Measurements from ENCODE around the gene PSMA5. TPM values are rescaled to one million over a fixed set of nuclear protein-coding genes. Genes with fewer than 3 reads are reported as not detected.
"Not testable (repeated sequence)": the region's sequence is repeated elsewhere in the genome, so short reads cannot be mapped to it uniquely, and the experiment has no call there.

PSMA5 gene
- total and polyA plus RNA-seq, 10 donors, result 29.9 to 87.0 (median 61.7) TPM

GRCh38 chr1:109454497-109455133, 28.4 kb upstream of the PSMA5 start:
- DNase-seq, result no peak
- Histone ChIP-seq H3K36me3 (no peaks in the 10 kb centered on the region), H3K9me3 (peaks cover 5 to 36% (median 22%) of the 10 kb centered on the region in 8 donors), H3K27me3 (replicated peaks in 1 of 7) (peaks cover 0 to 37% (median 0%) of the 10 kb centered on the region in 7 donors), H3K4me3 (no peak overlapping the region), H3K27ac (no peak overlapping the region), H3K4me1 (no peaks in the 10 kb centered on the region)
- WGBS, 5 donors, result 92 to 98% (median 97%) methylated on average over 1 of the region's 1 CpG
- no peak for TF ChIP-seq CTCF (IDR thresholded peaks at IDR 0.05 in 8 of 11, conservative IDR thresholded peaks at IDR 0.05 in 3 of 11)
- TF ChIP-seq POLR2AphosphoS5 (IDR thresholded peaks at IDR 0.05), result no peak
- no peak for TF ChIP-seq POLR2A (IDR thresholded peaks at IDR 0.05)
- intact Hi-C loops (cut with DNase I; ENCODE audit: low total_unique reads), result no loop called here

- WGBS, 5 donors, result 49 to 55% (median 51%) methylated on average over 4 of the region's 4 CpGs
Measured at GRCh38 chr1:109447524-109447923, 21.3 kb upstream of the PSMA5 start.

GRCh38 chr1:109445949-109446695, 19.9 kb upstream of the PSMA5 start:
- H3K4me1 ChIP-seq; DNase-seq; H3K9me3 ChIP-seq; H3K36me3 ChIP-seq; H3K4me3 ChIP-seq; H3K27ac ChIP-seq; intact Hi-C loops (cut with DNase I; ENCODE audit: low total_unique reads): not testable (repeated sequence)
- 71 to 78% (median 72%) methylated on average over 11 of the region's 11 CpGs for WGBS, 5 donors
- H3K27me3 ChIP-seq (replicated peaks in 1 of 7), result peaks cover 0 to 72% (median 6%) of the 10 kb centered on the region in 7 donors

More at GRCh38 chr1:109447524-109447923, 21.3 kb upstream of the PSMA5 start:
- DNase-seq, result no peak
- Histone ChIP-seq H3K27me3 (replicated peaks in 1 of 7) (peaks cover 0 to 76% (median 6%) of the 10 kb centered on the region in 7 donors), H3K36me3 (no peaks in the 10 kb centered on the region), H3K4me1 (no peaks in the 10 kb centered on the region), H3K4me3 (no peak overlapping the region), H3K9me3 (peaks cover 0 to under 1% (median 0%) of the 10 kb centered on the region in 8 donors), H3K27ac (no peak overlapping the region)
- intact Hi-C loops (cut with DNase I; ENCODE audit: low total_unique reads), result no loop called here
- no peak for TF ChIP-seq POLR2A (IDR thresholded peaks at IDR 0.05)
- TF ChIP-seq CTCF (IDR thresholded peaks at IDR 0.05 in 8 of 11, conservative IDR thresholded peaks at IDR 0.05 in 3 of 11), result no peak
- TF ChIP-seq POLR2AphosphoS5 (IDR thresholded peaks at IDR 0.05), result no peak

- H3K27me3 ChIP-seq (replicated peaks in 1 of 7), result peaks cover 0 to 62% (median 6%) of the 10 kb centered on the region in 7 donors
- no peaks in the 10 kb centered on the region for H3K4me1 ChIP-seq
- H3K36me3 ChIP-seq, result no peaks in the 10 kb centered on the region
- no peak for DNase-seq
- intact Hi-C loops (cut with DNase I; ENCODE audit: low total_unique reads), result no loop called here
- no peak overlapping the region for H3K27ac ChIP-seq
- no peak overlapping the region for H3K4me3 ChIP-seq
- no peak for TF ChIP-seq CTCF (IDR thresholded peaks at IDR 0.05 in 8 of 11, conservative IDR thresholded peaks at IDR 0.05 in 3 of 11)
- no peak for TF ChIP-seq POLR2A (IDR thresholded peaks at IDR 0.05)
- no peak for TF ChIP-seq POLR2AphosphoS5 (IDR thresholded peaks at IDR 0.05)
- no peaks in the 10 kb centered on the region for H3K9me3 ChIP-seq
- 89 to 94% (median 93%) methylated on average over 1 of the region's 1 CpG for WGBS, 5 donors
Measured at GRCh38 chr1:109444346-109444745, 18.1 kb upstream of the PSMA5 start.
